RKO (cell line): Measurements from ENCODE around the gene NCF4.

ENCODE experiments used
- DNase-seq: peaks from one replicate; pipeline ENCODE4 v3.0.0-alpha.2; 2016; ENCODE audit warnings: low spot score

Gene NCF4

DNA sequence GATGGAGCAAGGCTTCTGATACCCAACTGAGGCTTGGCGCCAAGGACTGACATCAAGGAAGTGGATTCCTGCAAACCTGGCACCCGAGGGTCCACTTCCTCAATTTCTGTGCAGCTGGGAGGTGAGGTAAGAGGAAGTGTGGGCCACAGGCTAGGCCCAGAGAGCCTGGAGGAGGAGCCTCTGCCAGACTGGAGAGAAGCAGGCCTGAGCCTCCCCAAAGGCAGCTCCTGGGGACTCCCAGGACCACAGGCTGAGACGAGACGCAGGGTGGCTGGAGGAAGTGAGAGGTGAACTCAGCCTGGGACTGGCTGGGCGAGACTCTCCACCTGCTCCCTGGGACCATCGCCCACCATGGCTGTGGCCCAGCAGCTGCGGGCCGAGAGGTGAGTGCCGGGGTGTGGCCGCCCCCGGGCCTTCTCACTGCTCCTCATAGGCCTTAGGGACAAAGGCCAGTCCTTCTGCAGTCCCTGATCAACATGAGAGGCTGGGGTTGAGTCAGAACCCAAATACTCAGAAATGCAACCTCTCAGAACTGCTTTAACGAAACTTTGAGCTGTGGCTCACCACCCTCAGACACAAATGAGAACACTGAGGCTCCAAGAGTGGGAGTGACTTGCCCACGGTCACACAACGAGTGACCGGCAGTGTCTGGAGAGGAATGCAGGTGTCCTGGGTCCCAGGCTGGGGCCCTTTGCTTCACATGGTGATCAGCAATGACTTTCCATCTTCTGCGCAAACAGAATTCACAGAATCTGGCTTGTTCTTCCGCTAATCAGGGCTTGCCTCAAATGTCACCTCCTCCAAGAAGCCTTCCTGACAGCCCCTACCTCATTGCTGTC is at the start of gene NCF4:
TSS of gene NCF4 (plus strand) at position 186 of the 839 bp plus-strand sequence. CDS start at position 352, 166 bp downstream.
- DNase-seq: no peak

DNA sequence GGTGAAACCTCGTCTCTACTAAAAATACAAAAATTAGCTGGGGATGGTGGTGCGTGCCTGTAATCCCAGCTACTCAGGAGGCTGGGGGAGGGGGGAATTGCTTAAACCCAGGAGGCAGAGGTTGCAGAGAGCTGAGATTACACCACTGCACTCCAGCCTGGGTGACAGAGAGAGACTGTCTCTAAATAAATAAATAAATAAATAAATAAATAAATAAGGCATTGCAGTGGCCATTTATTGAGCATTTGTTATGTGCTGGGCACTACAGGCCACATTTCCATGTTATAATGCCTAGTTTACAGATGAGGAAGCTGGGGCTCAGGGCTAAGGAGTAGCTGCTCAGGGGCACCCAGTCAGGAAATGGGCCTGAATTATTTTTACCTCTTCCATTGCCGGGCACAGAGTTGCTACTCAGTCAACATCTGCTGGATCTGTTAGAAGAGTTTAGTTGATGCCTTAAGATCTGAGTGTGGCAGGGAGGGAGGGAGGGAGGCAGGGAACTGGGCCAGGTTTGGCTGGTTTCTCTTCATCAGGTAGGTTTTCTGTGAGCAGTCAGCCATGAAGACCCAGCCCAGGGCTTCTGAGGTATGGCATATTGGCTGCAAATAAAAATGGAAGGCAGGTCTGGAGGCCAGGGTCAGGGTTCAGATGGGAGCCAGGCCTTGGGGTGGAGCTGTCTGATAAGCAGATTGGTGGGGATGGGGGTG is 49.6 kb upstream of the NCF4 start:
- no peak for DNase-seq

DNA sequence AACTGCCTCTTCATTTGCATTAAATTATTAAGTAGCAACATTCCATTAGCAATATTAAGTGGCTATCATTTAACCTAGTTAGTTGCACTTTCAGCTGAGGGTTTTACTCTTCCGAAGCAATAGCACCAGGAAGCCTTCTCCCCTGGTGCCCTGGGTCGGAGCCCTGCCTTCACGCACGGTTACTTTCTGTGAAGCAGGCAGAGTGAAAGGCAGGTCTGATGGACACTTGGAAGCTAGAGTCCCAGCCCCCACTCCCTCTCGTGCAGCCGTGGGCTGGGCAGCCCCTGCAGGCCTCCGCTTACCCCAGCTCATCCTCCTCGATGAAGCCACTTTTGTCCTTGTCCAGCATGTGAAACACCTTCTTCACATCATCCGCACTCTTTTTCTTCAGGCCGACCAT is 46.0 kb upstream of the NCF4 start:
- DNase-seq: no peak

DNA sequence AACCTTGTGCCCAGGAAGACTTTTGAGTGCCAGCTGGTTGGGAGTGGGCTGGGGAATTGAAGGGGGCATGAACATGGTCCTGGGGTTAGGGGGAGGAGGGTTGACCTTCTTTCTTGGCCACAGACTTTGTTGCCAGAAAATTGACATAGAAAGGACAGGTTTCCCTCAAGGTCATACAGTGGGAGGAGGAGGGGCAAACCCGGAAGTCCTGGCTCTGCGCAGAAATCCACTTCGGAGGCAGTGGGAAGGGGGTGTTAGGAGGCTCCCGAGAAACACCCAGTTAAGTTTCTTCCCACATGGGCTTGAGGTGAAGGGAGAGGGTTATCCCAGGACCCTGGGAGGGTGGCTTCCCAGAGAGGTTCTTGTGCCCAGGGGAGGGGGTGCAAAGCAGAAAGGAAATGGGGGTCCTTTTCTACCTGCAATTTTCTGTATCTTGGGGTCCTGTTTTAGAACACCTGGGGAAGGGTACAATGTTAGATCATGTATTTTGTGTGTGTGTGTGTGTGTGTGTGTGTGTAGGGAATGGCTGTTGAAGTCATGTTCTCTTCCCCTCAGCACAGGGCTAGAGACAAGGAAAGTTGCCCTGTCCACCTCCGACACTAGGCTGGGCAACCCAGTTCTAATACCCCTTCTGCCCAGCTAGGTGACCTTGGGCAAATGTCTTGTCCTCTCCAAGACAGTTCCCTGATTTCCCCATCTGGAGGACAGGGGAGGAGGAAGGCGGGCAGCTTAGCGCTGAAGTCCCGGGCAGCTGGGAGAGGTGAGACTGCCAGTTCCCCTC is 45.1 kb upstream of the NCF4 start:
- no peak for DNase-seq

DNA sequence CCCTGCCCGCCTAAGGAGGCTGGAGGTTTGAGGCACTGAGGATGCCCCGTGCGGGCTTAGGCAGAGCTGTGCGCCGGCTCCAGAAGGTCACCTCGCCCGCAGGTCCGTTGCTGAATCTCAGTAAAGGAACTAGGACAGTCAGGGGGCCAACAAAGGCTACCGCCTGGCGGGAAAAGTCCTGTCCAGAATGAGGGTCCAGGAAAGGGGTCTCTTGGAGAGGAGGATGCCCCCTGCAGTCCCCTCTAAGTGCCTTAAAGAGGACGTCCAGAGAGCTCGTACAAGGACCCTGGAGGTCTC is 44.5 kb upstream of the NCF4 start:
- DNase-seq: no peak

DNA sequence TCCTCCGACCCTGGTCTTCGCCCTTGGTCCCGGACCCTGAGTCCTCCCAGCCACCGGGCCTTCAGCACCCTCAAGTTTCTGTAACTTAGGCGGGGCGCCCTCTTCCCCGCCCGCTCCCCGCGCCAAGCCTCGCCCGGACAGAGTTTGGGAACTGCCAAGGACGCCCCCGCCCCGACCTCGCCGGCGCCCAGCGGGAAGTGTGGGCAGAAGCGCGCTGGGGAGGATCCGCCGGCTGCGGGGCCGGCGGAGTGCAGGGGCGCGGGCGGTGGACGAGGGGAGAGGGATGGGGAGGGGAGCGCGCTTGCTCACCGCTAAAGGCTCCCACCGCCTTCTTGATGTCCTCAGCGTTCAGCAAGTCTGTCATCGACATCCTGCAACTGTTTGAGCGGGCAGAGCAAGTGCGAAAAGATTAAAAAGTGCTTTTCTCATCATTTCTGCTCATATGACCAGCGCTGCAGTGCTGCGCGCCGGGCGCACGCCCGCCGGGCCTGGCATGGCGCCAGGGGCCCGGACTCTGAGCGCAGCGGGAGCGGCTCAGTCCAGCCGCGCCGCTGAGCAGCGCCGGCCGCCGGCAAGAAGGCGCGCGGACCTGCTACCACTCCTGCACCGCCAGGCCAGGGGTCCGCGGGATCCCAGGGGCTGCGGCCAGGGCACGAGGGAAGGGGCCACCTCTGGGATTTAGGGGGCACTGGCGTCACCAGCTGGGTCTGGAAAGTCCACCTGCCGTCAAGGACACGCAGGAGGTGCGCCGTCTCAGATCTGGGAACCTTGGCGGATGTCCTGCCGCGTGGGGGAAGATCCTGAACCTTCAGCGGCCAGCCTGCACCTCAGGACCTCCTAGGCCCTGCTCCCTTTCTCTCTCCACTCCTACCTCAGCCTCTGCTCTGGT is 43.9 kb upstream of the NCF4 start, which contains the start of gene PVALB:
TSS of gene PVALB (minus strand) at position 400 of the 889 bp plus-strand sequence. CDS start at position 370, 30 bp downstream.
- DNase-seq: no peak

DNA sequence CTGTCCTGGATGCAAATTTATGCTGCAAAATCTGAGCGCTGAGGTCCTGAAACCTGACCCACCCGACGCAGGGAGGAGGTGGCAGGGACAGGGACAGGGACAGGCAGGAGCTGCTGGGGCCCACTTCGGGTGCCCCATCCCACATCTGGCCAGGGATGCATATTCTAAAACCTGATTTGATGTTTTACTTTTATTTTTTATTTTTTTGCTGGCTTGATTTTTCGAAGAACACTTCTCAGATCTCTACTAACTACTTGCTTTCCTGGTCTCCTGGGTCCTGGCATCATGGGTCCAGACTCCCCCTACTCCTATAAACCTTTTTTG is 43.3 kb upstream of the NCF4 start:
- DNase-seq: no peak

DNA sequence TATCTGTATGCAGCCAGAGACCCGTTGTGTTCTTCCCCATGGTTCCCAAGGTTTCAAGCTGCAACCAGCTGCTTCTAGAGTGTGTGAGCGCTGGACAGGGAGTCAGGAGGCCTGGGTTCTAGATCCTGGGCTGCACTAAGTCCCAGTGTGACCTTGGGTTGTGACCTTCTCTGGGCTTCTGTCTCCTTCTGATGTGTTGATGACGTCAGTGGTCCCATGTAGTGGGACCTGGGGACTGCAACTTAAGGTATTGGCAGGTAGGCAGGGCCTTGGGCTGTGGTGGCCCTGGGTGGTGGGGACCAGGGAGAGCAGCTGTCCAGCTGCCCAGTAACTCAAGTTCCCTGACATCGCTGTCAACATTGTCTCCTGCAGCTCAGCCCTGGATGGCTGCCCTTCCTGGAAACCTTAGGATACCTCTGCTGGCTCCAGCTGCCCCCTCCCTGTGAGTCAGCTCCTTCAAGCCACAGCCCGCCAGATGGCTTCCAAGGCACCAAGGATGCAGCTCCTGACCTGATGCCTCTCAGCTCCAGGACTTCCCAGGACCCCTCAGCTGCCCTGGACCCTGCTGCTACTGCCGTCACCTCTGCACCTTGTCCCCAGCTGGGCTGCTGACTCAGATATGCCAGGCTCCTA is 42.7 kb upstream of the NCF4 start:
- no peak for DNase-seq

DNA sequence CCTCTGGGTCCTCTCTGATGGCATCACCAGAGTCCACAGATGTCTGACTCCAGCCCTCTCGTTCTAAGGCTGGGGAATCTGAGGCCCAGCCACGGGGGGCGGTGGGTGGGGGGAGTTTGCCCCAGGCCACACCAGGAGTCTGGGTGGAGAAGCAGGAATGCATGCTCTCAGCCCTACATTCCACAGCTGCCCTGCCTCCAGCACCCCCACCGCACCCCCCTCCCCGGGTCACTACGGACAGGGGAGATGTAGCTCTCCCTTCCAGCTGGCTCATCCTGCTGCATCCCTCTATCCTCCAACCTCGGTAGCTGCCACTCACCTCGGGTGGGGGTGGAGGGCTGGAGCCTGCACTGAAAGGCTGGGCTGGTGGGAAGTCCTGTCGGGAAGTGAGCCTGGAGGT is 41.7 kb upstream of the NCF4 start:
- DNase-seq: no peak

DNA sequence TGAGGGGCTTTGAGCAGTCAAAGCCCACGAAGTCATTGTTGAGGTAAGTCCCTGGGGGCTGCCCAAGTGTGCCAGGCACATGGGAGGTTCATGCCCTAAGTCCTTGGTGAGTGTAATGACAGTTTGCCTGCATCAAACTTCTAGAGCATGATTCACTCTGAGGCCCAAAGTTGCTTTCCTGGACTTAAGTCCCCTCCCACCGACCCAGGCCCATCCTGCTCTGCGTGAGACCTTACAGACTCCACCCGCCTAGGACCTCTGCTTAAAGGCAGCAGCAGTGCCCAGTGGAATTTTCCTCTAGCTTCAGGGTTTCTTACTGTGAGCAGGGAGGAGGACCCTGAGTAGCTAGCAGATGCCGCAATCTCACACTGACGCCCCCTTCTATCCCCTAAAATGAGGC is 38.2 kb upstream of the NCF4 start:
- no peak for DNase-seq

DNA sequence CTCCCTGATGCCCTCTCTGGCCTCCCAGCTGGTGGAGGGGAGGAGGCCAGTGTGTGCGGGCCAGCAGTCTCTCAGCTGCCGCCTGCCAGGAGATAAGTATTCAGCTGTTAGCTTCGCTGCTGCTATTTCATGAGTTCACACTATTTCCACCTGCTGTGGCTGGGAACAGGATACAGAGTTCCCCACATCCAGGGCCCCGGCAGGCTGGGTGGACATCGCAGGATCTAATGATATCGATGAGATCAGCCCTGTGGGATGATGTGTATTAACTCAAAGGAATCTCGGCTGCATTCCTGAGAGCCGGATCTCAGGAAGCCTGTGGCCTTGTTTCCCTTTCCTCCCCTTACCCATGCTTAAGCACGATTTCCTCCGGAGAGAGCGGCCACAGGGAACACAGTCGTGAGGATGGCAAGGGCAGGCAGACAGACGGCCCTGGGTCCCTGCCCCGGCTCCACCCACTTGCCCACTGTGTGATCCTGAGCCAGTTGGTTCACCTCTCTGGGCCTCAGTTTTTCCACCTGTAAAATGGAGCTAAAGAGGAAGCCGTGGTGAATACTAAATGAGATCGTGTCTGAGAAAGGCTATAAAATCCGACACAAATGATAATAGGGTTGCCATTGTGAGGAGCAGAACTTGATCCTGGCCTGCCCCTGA is 37.5 kb upstream of the NCF4 start:
- no peak for DNase-seq

DNA sequence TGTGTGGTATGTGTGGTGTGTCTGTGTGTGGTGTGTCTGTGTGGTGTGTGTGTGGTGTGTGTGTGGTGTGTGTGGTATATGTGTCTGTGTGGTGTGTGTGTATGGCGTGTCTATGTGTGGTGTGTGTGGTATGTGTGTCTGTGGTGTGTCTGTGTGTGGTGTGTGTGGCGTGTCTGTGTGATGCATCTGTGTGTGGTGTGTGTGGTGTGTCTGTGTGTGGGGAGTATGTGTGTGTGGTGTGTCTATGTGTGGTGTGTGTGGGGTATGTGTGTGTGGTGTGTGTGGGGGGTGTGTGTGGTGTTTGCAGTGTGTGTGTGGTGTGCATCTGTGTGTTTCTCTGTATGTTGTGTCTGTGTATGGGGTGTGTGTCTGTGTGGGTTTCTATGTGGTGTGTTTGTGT is 36.2 kb upstream of the NCF4 start:
- no peak for DNase-seq

DNA sequence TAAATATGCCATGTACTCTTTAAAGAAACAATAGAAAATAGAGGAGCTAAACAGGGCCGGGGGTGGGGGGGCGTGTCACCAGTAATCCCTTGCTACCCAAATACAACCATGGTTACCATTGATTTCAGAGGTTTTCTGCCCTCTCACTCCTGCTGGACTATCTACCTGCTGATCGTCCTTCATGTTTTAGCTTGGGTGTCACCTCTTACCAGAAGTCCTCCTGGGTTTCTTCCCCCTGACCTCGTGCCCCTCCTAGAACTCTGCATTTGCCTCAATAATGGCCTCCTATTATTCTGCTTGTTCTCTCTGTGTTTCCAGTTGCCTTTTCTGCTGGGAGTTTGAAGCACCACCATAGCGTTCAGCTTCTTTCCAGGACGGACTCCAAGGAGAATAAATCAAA is 34.5 kb upstream of the NCF4 start:
- DNase-seq: no peak

DNA sequence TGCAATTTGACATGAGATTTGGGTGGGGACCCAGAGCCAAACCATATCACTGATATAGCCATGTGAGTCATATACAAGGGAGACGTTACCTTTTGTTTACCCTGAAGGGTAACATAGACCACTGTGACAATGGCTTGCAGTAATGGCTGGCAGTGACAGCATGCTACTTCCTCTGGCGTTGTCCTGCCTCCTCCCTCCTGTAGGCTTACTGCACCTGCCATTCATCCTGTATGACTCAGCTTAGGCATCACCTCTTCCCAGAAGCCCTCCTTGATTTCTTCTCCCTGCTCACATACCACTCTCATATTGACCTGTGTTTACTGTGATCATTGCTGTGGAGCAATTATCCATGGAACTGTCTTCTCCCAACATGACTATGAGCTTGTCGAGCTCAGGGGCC is 32.0 kb upstream of the NCF4 start:
- peak; percentile 24 for DNase-seq

DNA sequence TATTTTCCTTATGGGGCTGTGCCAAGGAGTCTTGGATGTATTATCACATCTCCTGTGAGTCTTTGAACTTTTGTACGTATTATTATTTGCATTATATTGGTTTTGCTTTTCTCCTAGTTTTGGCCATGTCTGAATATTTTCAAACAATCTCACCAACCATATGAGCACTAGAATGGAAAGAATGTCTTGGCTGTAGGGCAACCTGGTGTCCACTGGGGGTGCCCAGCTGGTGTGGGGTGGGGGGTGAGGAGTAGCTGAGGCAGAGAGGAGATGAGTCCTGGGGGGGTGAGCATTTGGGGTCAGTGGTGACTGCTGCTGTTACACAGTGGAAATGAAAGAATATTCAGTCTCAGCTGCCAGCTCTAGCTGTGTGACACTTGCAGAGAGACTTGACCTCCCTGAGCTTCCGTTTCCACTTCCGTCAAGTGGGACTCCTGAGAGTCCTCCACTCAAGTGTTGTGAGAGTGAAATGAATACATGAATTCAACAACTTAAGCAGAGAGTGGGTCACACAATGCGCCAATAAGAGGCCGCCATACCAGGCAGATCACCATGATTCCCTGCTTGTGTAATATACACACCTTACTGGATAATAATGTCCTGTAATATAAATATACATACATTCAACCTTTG is 31.3 kb upstream of the NCF4 start:
- no peak for DNase-seq

DNA sequence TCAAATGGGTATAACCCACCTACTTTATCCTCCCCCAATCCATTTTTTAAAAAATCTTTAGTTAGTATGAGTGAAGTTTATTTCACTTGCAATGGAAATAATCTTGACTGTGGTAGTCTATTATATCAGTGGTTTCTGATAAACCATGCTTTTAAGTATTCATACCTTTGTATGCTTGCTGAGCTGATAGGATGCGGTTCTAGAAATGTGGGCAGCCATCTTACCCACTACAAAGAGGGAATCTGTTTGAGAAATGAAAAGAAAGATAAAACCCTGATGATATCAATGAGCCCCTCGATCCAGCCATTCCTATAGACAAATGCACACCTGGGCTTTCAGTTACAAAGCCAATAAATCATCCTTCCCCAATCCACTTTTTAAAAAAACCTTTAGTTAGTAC is 30.2 kb upstream of the NCF4 start:
- DNase-seq: no peak

DNA sequence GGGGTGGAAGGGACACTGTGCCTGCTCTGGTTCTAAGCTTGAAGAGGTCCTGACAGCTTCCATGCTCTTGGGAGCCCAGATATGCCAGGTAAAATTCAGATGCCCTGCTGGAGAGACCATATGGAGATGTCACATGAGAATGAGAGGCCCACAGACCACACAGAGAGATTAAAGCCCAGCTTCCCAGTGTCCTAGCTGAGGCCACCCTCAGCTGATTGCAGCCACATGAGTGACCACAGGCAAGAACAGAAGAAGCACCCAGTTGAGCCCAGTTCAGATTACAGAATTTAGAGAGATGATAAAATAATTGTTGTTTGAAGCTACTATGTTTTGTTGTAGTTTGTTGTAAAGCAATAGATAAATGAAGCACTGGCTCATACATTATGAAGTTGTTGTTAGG is 29.6 kb upstream of the NCF4 start:
- no peak for DNase-seq

DNA sequence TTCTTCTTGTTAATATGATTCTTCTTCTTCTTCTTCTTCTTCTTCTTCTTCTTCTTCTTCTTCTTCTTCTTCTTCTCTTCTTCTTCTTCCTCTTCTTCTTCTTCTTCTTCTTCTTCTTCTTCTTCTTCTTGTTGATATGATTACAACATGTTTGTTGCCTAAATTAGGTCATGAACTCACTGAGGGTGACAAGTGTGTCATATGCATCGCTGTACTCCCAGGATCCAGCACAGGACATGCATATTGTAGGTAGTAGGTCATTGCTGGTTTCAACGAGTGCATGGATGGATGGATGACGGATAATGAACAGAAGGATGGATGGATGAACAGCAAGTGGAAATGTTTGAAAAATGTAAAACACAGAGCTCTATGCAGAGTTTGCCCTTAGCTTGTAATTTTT is 29.1 kb upstream of the NCF4 start:
- no peak for DNase-seq

DNA sequence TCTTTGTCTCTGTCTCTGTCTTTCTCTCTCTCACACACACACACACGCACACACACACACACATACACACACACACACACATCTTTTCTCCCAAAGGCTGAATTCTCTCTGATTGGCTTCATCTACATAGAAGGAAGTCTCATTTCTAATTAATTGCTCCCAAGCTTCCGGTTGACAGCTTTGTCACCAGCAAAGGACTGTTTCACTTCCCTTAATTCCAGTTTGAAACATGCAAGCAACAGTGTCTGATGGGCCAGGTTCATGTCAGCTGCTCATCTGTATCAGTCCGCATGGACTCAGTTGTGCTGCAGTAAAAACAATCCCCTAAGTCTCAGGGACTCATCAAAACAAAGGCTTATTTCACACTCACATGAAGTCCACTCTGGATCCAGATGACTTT is 27.7 kb upstream of the NCF4 start:
- no peak for DNase-seq

DNA sequence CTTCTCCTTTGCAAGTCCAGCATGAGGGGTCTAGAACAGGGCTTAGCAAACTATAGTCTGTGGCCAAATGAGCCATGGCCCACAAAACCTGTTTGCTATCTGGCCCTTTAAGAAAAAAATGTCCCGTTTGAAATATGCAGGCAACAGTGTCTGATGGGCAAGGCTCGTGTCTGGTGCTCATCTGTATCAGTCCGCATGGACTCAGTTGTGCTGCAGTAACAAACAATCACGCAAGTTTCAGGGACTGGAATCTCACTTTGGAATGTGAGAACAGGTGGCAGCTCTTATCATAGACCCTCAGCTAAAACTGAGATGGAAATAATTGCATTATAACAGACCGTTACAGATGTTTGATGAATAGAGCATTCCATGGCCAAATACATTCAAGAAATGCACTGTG is 24.9 kb upstream of the NCF4 start:
- no peak for DNase-seq
